WERI-Rb-1 (cell line): ENCODE results near the gene SLC39A7.

Experiments used
- DNase-seq: peaks from one replicate; pipeline ENCODE4 v3.0.0-alpha.2; 2020
- H3K27ac ChIP-seq: fragments of 250-450 bp; sonication (Bioruptor Pico); 2 replicates; pipeline ENCODE4 v1.5.1; 2020; ENCODE audit warnings: mild to moderate bottlenecking, moderate library complexity
- H3K27me3 ChIP-seq: fragments of 250-450 bp; sonication (Bioruptor Pico); 2 replicates; pipeline ENCODE4 v1.5.1; 2021; ENCODE audit warnings: mild to moderate bottlenecking, low read depth, moderate library complexity; ENCODE audit not compliant: insufficient read depth, severe bottlenecking
- H3K36me3 ChIP-seq: fragments of 250-450 bp; sonication (Bioruptor Pico); 2 replicates; pipeline ENCODE4 v1.5.1; 2020; ENCODE audit warnings: mild to moderate bottlenecking, moderate library complexity
- H3K4me3 ChIP-seq: 2 replicates; pipeline ENCODE4 v1.5.1; 2011; ENCODE audit warnings: low read depth, mild to moderate bottlenecking, control low read depth, low read length
- H3K9me3 ChIP-seq: fragments of 250-450 bp; sonication (Bioruptor Pico); 2 replicates; pipeline ENCODE4 v1.5.1; 2021; ENCODE audit warnings: mild to moderate bottlenecking, moderate library complexity; ENCODE audit not compliant: severe bottlenecking
- CTCF ChIP-seq: IDR thresholded peaks from 2 replicates; pipeline ENCODE4 v1.5.1; 2011; ENCODE audit warnings: low read depth, mild to moderate bottlenecking, control low read depth, inconsistent platforms, low read length

The SLC39A7 gene

DNA sequence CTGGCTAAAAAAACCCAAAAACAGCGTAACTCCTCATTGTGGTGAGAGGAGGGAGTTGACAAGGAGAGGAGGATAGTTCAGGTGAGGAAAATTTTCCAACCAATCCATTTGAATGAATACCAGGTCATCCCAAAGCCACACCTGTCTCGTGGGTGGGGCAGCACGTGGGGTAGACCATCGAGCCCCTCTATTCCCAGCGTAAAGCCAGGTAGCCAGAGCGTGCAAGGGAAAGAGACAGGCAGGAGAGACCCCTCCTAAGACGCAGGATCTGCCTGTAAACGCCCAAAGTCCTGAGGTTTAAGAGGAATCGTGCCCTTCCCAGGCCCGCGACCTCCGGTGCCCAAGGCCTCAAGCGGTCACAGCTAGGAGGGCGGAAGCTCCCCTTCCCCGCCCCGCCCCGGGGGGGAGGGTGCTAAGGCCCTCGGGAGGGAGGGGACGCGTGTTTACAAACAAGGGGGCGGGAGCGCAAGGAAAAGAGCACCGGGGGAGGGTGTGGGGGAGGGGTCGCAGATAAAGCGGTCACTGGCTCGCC lies 914 bp upstream of the SLC39A7 start:
- Histone ChIP-seq H3K9me3 (no peaks in the 10 kb centered on the region), H3K4me3 (peak overlapping the region; percentile 82), H3K27ac (peak overlapping the region; percentile 99), H3K27me3 (no peaks in the 10 kb centered on the region), H3K36me3 (peaks cover 72% of the 10 kb centered on the region)
- no peak for TF ChIP-seq CTCF
- peak; percentile 92 for DNase-seq

DNA sequence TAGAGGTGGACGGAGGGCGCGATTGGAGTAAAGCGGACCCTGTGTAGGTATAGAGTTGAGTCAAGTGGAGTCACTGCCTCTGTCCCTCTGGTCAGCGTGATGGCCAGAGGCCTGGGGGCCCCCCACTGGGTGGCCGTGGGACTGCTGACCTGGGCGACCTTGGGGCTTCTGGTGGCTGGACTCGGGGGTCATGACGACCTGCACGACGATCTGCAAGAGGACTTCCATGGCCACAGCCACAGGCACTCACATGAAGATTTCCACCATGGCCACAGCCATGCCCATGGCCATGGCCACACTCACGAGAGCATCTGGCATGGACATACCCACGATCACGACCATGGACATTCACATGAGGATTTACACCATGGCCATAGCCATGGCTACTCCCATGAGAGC lies 479 bp downstream of the SLC39A7 start:
- TF ChIP-seq CTCF = no peak
- Histone ChIP-seq H3K27ac (peak overlapping the region; percentile 99), H3K27me3 (no peaks in the 10 kb centered on the region), H3K4me3 (peak overlapping the region; percentile 82), H3K9me3 (no peaks in the 10 kb centered on the region), H3K36me3 (peaks cover 58% of the 10 kb centered on the region)
- DNase-seq = no peak

DNA sequence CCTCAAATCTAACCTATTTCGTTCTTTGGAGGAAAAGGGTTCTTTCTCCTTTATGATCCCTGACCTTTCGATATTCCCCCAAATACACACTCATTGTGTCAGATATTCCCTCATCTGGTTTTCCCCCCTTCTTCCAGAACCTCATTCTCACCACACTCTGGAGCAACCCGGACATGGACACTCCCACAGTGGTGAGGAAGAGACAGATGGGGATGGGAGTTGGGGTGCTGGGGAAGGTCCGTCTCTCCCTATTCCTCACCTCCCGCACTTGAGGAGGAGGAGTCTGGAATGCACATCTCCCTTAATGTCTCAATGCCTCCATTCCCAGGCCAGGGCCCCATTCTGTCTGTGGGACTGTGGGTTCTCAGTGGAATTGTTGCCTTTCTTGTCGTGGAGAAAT lies 1.3 kb downstream of the SLC39A7 start:
- Histone ChIP-seq H3K9me3 (no peaks in the 10 kb centered on the region), H3K4me3 (no peak overlapping the region), H3K27me3 (no peaks in the 10 kb centered on the region), H3K27ac (peak overlapping the region; percentile 99; the same call in 1 of the 2 replicates), H3K36me3 (peaks cover 50% of the 10 kb centered on the region)
- no peak for TF ChIP-seq CTCF
- no peak for DNase-seq

DNA sequence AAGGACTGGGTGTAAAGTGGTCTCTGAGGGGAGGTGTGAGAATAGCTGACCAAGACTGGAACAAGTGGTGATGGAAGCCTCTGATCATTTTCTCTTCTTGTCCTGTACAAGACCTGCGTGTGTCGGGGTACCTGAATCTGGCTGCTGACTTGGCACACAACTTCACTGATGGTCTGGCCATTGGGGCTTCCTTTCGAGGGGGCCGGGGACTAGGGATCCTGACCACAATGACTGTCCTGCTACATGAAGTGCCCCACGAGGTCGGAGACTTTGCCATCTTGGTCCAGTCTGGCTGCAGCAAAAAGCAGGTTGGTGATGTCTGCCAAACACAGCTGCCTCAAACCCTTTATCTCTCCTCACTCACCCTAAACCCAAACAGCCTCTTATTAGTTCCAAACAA lies 2.1 kb downstream of the SLC39A7 start:
- Histone ChIP-seq H3K4me3 (no peak overlapping the region), H3K27ac (no peak overlapping the region), H3K27me3 (no peaks in the 10 kb centered on the region), H3K36me3 (peaks cover 41% of the 10 kb centered on the region), H3K9me3 (no peaks in the 10 kb centered on the region)
- TF ChIP-seq CTCF = no peak
- no peak for DNase-seq

DNA sequence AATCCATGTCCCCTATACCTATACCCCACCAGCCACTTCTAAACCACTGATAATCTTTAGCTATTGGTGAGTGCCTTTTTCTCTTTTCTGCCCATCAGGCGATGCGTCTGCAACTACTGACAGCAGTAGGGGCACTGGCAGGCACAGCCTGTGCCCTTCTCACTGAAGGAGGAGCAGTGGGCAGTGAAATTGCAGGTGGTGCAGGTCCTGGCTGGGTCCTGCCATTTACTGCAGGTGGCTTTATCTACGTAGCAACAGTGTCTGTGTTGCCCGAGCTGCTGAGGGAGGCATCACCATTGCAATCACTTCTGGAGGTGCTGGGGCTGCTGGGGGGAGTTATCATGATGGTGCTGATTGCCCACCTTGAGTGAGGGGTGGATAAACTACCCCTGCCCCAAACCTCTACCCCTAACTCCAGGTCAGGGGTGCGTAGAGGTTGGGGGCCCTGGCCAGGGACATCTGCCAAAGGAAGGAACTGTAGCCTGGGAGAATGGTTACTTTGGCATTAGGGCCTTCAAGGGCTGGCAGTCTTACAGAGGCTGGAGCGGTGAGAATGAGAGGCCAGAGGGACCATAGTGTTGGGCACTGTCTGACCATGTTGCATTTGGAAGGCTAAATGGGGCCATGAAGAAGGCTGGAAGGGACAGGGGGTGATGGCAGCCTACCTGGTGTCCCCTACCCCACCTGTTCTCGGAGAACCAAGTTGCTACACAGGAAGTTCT lies 2.9 kb downstream of the SLC39A7 start:
- no peak for DNase-seq
- TF ChIP-seq CTCF = no peak
- H3K4me3 ChIP-seq = no peak overlapping the region

DNA sequence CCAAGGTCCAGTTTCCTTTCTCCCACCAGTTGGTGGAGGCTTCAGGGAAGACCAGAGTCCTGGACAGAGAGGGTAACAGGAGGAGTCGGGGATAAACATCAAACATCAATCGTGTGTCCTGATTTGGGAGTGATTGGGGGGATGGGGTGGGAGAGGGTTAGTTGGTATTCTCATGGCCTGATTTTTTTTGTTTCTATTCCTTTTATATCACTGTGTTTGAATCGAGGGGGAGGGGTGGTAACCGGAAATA lies 3.4 kb downstream of the SLC39A7 start:
- Histone ChIP-seq H3K4me3 (no peak overlapping the region; the same call in 1 of the 2 replicates), H3K27ac (peak overlapping the region; percentile 90), H3K9me3 (no peaks in the 10 kb centered on the region), H3K36me3 (peaks cover 37% of the 10 kb centered on the region), H3K27me3 (no peaks in the 10 kb centered on the region)
- DNase-seq = no peak
- TF ChIP-seq CTCF = no peak

More for the DNA sequence above, 2.9 kb downstream of the SLC39A7 start:
- Histone ChIP-seq H3K9me3 (no peaks in the 10 kb centered on the region), H3K27ac (peak overlapping the region; percentile 90), H3K27me3 (no peaks in the 10 kb centered on the region), H3K36me3 (peaks cover 37% of the 10 kb centered on the region)
